Epithelial cell of proximal tubule (primary cell): ENCODE measurements around the gene GRB10. TPM values are rescaled to one million over a fixed set of nuclear protein-coding genes. Genes with fewer than 3 reads are reported as not detected.

ENCODE experiments used
- DNase-seq: peaks from one replicate; pipeline ENCODE4 v3.0.0-alpha.2; 2011; ENCODE audit warnings: low read depth
- H3K4me3 ChIP-seq: 2 replicates; pipeline ENCODE4 v1.5.1; 2011; ENCODE audit warnings: low read depth, mild to moderate bottlenecking, low read length
- CTCF ChIP-seq: conservative IDR thresholded peaks from 2 replicates; pipeline ENCODE4 v1.5.1; 2012; ENCODE audit warnings: low read depth, mild to moderate bottlenecking, low read length
- total RNA-seq: library from RNA; depleted of rRNA; stranded (reverse); fragments of >200 nt; gene quantifications from 2 replicates; pipeline ENCODE4 v1.2.3, GENCODE V29; 2015

GRB10 gene
- total RNA-seq = 33.4 and 46.7 TPM in 2 replicates

- peak within 1 kb of the TSS; percentile 54 for H3K4me3 ChIP-seq
- TF ChIP-seq CTCF = no peak
- DNase-seq = no peak
These were observed at the start of gene GRB10 for GRCh38 chr7:50782375-50783208. Gene GRB10, minus strand, starts transcription at chr7:50782896. Its CDS starts 50,574 bp downstream, at chr7:50732322.

- no peak for DNase-seq
- no peak for TF ChIP-seq CTCF
These were observed 46.1 kb upstream of the GRB10 start for GRCh38 chr7:50828801-50829200.

GRCh38 chr7:50828116-50828515, 45.4 kb upstream of the GRB10 start:
- no peak for TF ChIP-seq CTCF
- no peak for DNase-seq
- no peak overlapping the region for H3K4me3 ChIP-seq

More at GRCh38 chr7:50828801-50829200, 46.1 kb upstream of the GRB10 start:
- H3K4me3 ChIP-seq = no peak overlapping the region

- no peak for DNase-seq
- no peak overlapping the region for H3K4me3 ChIP-seq
- no peak for TF ChIP-seq CTCF
These were observed 44.6 kb upstream of the GRB10 start for GRCh38 chr7:50827281-50827680.

- no peak overlapping the region for H3K4me3 ChIP-seq
- DNase-seq = peak; percentile 79
- no peak for TF ChIP-seq CTCF
These were observed 43.9 kb upstream of the GRB10 start for GRCh38 chr7:50826371-50827172.

GRCh38 chr7:50825465-50825864, 42.8 kb upstream of the GRB10 start:
- no peak overlapping the region for H3K4me3 ChIP-seq
- TF ChIP-seq CTCF = no peak
- no peak for DNase-seq
